Parathyroid adenoma (tissue), 2 donors: Measurements from ENCODE around the gene SH3BP4.
"Not testable (repeated sequence)": the region's sequence is repeated elsewhere in the genome, so short reads cannot be mapped to it uniquely, and the experiment has no call there.

Source experiments
- H2AFZ ChIP-seq: fragments of 300-600 bp; sonication (generic); one replicate; pipeline ENCODE4 v1.7.0; 2017; ENCODE audit warnings: antibody characterized with exemption, mild to moderate bottlenecking
- H3K27ac ChIP-seq: fragments of 300-600 bp; sonication (generic); one replicate; pipeline ENCODE4 v1.7.0; 2017
- H3K27me3 ChIP-seq: fragments of 300-600 bp; sonication (generic); one replicate; pipeline ENCODE4 v1.7.0; 2017; ENCODE audit warnings: low read length; ENCODE audit not compliant: control insufficient read depth, insufficient read depth
- H3K36me3 ChIP-seq: fragments of 300-600 bp; sonication (generic); one replicate; pipeline ENCODE4 v1.7.0; 2017; ENCODE audit warnings: low read length; ENCODE audit not compliant: control insufficient read depth, insufficient read depth
- H3K4me1 ChIP-seq: fragments of 300-600 bp; sonication (generic); one replicate; pipeline ENCODE4 v1.7.0; 2017; ENCODE audit warnings: control low read depth
- H3K4me2 ChIP-seq: fragments of 300-600 bp; sonication (generic); one replicate; pipeline ENCODE4 v1.7.0; 2017; ENCODE audit warnings: low read length
- H3K4me3 ChIP-seq: fragments of 300-600 bp; sonication (generic); one replicate; pipeline ENCODE4 v1.7.0; 2017; ENCODE audit warnings: low read depth, low read length
- H3K79me2 ChIP-seq: fragments of 300-600 bp; sonication (generic); one replicate; pipeline ENCODE4 v1.7.0; 2017; ENCODE audit warnings: control low read depth
- H3K9ac ChIP-seq: fragments of 300-600 bp; sonication (generic); one replicate; pipeline ENCODE4 v1.7.0; 2017; ENCODE audit warnings: mild to moderate bottlenecking
- H3K9me3 ChIP-seq: fragments of 300-600 bp; sonication (generic); one replicate; pipeline ENCODE4 v1.7.0; 2017; ENCODE audit warnings: low read length; ENCODE audit not compliant: control insufficient read depth
- TF ChIP-seq, protein P1 (sequence below): fragments of 300-600 bp; sonication (generic); IDR thresholded peaks from one replicate; pipeline ENCODE4 v1.7.0; 2017; ENCODE audit warnings: antibody characterized with exemption, mild to moderate bottlenecking
- donor health status: primary hyperparathyroidism.

The SH3BP4 gene

DNA sequence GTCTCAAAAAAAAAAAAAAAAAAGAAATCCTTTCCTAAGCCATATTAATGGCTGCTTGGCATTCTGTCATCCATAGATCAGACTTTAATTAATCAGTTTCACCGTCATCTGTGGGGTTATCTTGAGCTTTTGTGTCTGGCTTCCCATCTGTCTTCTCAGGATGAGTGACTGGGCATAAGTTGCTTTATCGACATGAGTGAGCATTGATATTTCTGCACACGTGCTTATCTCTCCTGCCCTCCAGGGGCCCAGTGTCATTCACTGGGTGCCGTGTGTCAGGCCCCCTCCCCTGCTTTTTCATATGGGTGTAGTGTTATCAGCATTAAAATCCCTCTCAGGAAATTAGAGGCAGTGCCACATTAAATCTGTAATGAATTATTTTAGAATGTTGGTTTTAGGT, 65.6 kb downstream of the SH3BP4 start:
- Histone ChIP-seq H3K4me1 (no peaks in the 10 kb centered on the region), H3K4me2 (no peak overlapping the region), H3K4me3 (no peak overlapping the region), H3K27me3 (no peaks in the 10 kb centered on the region), H3K27ac (no peak overlapping the region), H2AFZ (no peak overlapping the region), H3K36me3 (no peaks in the 10 kb centered on the region), H3K79me2 (no peaks in the 10 kb centered on the region), H3K9ac (no peak overlapping the region), H3K9me3 (no peaks in the 10 kb centered on the region)
- TF ChIP-seq, protein P1, sequence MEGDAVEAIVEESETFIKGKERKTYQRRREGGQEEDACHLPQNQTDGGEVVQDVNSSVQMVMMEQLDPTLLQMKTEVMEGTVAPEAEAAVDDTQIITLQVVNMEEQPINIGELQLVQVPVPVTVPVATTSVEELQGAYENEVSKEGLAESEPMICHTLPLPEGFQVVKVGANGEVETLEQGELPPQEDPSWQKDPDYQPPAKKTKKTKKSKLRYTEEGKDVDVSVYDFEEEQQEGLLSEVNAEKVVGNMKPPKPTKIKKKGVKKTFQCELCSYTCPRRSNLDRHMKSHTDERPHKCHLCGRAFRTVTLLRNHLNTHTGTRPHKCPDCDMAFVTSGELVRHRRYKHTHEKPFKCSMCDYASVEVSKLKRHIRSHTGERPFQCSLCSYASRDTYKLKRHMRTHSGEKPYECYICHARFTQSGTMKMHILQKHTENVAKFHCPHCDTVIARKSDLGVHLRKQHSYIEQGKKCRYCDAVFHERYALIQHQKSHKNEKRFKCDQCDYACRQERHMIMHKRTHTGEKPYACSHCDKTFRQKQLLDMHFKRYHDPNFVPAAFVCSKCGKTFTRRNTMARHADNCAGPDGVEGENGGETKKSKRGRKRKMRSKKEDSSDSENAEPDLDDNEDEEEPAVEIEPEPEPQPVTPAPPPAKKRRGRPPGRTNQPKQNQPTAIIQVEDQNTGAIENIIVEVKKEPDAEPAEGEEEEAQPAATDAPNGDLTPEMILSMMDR = no peak

- Histone ChIP-seq H3K9me3 (no peaks in the 10 kb centered on the region), H3K4me2 (no peak overlapping the region), H3K27me3 (no peaks in the 10 kb centered on the region), H3K36me3 (no peaks in the 10 kb centered on the region), H3K9ac (no peak overlapping the region), H3K79me2 (no peaks in the 10 kb centered on the region), H3K27ac (no peak overlapping the region), H3K4me1 (no peaks in the 10 kb centered on the region), H3K4me3 (no peak overlapping the region), H2AFZ (no peak overlapping the region)
- TF ChIP-seq, protein P1 = no peak
These were observed 67.0 kb downstream of the SH3BP4 start for GRCh38 chr2:235018838-235019237.

DNA sequence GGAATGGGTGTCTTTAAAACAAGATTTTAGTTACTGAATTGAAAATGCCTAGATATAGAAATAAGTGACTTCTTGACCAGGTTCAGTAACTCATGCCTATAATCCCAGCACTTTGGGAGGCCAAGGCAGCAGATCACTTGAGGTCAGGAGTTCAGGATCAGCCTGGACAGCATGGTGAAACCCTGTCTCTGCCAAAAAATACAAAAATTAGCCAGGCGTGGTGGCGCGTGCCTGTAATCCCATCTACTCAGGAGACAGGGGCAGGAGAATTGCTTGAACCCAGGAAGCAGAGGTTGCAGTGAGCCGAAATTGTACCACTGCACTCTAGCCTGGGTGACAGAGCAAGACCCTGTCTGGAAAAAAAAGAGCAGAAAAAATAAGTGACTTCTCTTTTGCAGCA, 68.3 kb downstream of the SH3BP4 start:
- H3K79me2 ChIP-seq, H3K4me3 ChIP-seq, H3K9me3 ChIP-seq, H3K4me1 ChIP-seq, H3K4me2 ChIP-seq, H3K27me3 ChIP-seq, H2AFZ ChIP-seq, H3K36me3 ChIP-seq, H3K27ac ChIP-seq, H3K9ac ChIP-seq: not testable (repeated sequence)

- H3K9ac ChIP-seq = no peak overlapping the region
- no peak overlapping the region for H2AFZ ChIP-seq
- H3K79me2 ChIP-seq = no peaks in the 10 kb centered on the region
- H3K9me3 ChIP-seq = no peaks in the 10 kb centered on the region
- no peaks in the 10 kb centered on the region for H3K36me3 ChIP-seq
- H3K4me3 ChIP-seq = no peak overlapping the region
- TF ChIP-seq, protein P1 = no peak
- no peaks in the 10 kb centered on the region for H3K27me3 ChIP-seq
- no peaks in the 10 kb centered on the region for H3K4me1 ChIP-seq
- no peak overlapping the region for H3K27ac ChIP-seq
- no peak overlapping the region for H3K4me2 ChIP-seq
These were observed 69.9 kb downstream of the SH3BP4 start for GRCh38 chr2:235021752-235022151.

- no peaks in the 10 kb centered on the region for H3K4me1 ChIP-seq
- no peak overlapping the region for H3K27ac ChIP-seq
- H3K4me3 ChIP-seq = no peak overlapping the region
- H3K9me3 ChIP-seq = no peaks in the 10 kb centered on the region
- no peak overlapping the region for H3K4me2 ChIP-seq
- H3K79me2 ChIP-seq = no peaks in the 10 kb centered on the region
- no peaks in the 10 kb centered on the region for H3K27me3 ChIP-seq
- no peak overlapping the region for H2AFZ ChIP-seq
- H3K36me3 ChIP-seq = no peaks in the 10 kb centered on the region
- no peak overlapping the region for H3K9ac ChIP-seq
- TF ChIP-seq, protein P1 = no peak
These were observed 72.5 kb downstream of the SH3BP4 start for GRCh38 chr2:235024191-235024860.
